MCF 10A (cell line): Measurements from ENCODE around the gene RYR1. TPM values are rescaled to one million over a fixed set of nuclear protein-coding genes. Genes with fewer than 3 reads are reported as not detected.

ENCODE experiments used
- BruUV-seq: library from RNA; stranded (reverse); fragments of 400-500 nt; replicated peaks from 2 replicates; lab custom pipeline; 2021; lab: Mats Ljungman, UMichigan
- CTCF ChIA-PET: fragments of 300-600 bp; sonication (Branson Sonifier 250); formaldehyde crosslinking; extraction: SDS; loops from one replicate; lab custom pipeline; 2021; ENCODE audit warnings: antibody characterized with exemption, inconsistent platforms; lab: Yijun Ruan, JAX
- POLR2A ChIA-PET: fragments of 300-600, 350-650 bp; sonication (Branson Sonifier 250); formaldehyde crosslinking; extraction: SDS; loops from one replicate; lab custom pipeline; 2020; ENCODE audit warnings: antibody characterized with exemption, inconsistent platforms; lab: Yijun Ruan, JAX
- DNase-seq: peaks from one replicate; pipeline ENCODE4 v3.0.0-alpha.2; 2018; ENCODE audit not compliant: unreplicated experiment
- H3K27ac Mint-ChIP-seq: one replicate; pipeline ENCODE4 v1.8.0; 2022; ENCODE audit warnings: mild to moderate bottlenecking, low read depth, mixed read lengths; ENCODE audit not compliant: unreplicated experiment
- H3K27me3 Mint-ChIP-seq: one replicate; pipeline ENCODE4 v1.8.0; 2022; ENCODE audit warnings: mixed read lengths; ENCODE audit not compliant: insufficient read depth, unreplicated experiment
- H3K36me3 Mint-ChIP-seq: one replicate; pipeline ENCODE4 v1.8.0; 2022; ENCODE audit warnings: mild to moderate bottlenecking, moderate library complexity, mixed read lengths; ENCODE audit not compliant: insufficient read depth, unreplicated experiment
- H3K4me1 Mint-ChIP-seq: one replicate; pipeline ENCODE4 v1.8.0; 2022; ENCODE audit warnings: mixed read lengths; ENCODE audit not compliant: insufficient read depth, unreplicated experiment
- H3K4me3 Mint-ChIP-seq: one replicate; pipeline ENCODE4 v1.8.0; 2022; ENCODE audit warnings: mild to moderate bottlenecking, moderate library complexity, mixed read lengths; ENCODE audit not compliant: unreplicated experiment
- H3K9me3 Mint-ChIP-seq: one replicate; pipeline ENCODE4 v1.8.0; 2022; ENCODE audit warnings: mixed read lengths; ENCODE audit not compliant: unreplicated experiment
- CTCF ChIP-seq: fragments of 200-600 bp; IDR thresholded peaks from one replicate; pipeline ENCODE4 v1.8.0; 2022; ENCODE audit warnings: antibody characterized with exemption, mild to moderate bottlenecking; ENCODE audit not compliant: unreplicated experiment
- intact Hi-C: fragments of 100-400 bp; cut with micrococcal nuclease; formaldehyde crosslinking; loops from 2 replicates; pipeline ENCODE4 v1.14.1; 2022
- total RNA-seq: library from RNA; stranded (reverse); gene quantifications from 2 replicates; pipeline ENCODE4 v1.2.3, GENCODE V29; 2022

Gene RYR1
- total RNA-seq, 1 experiment from 2014 or later = 0.28 TPM

DNA sequence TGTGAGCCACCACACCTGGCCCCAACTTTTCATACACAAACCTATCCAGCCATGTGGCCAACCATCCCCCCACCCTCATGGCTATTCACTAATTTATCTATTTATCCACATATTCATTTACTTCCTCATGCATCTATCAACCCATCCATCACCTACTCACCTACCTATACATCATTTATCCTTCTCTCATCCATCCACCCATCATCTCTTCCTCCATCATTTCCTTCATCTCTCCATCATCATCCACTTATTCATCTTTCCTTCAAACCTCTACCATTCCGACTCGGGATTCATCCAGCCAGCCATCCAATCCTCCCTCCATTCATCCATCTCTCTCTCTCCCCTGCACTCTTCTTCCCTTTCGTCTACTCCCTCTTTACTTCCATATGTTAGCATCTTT lies 54.6 kb downstream of the RYR1 start:
- Mint-ChIP-seq H3K27ac (no peak overlapping the region), H3K4me3 (no peak overlapping the region), H3K9me3 (peaks cover 28% of the 10 kb centered on the region), H3K4me1 (no peaks in the 10 kb centered on the region), H3K27me3 (peaks cover 64% of the 10 kb centered on the region), H3K36me3 (no peaks in the 10 kb centered on the region)
- no peak for TF ChIP-seq CTCF
- intact Hi-C loops = no loop called here
- ChIA-PET POLR2A (no interaction called here), CTCF (no interaction called here)
- no TSS peak for BruUV-seq
- DNase-seq = no peak

- no peak for DNase-seq
- peaks cover 64% of the 10 kb centered on the region for H3K27me3 Mint-ChIP-seq
- POLR2A ChIA-PET = no interaction called here
- no peaks in the 10 kb centered on the region for H3K36me3 Mint-ChIP-seq
- H3K9me3 Mint-ChIP-seq = peaks cover 28% of the 10 kb centered on the region
- BruUV-seq = no TSS peak
- no peak for TF ChIP-seq CTCF
- CTCF ChIA-PET = no interaction called here
- H3K4me3 Mint-ChIP-seq = no peak overlapping the region
- H3K4me1 Mint-ChIP-seq = no peaks in the 10 kb centered on the region
- intact Hi-C loops = no loop called here
- no peak overlapping the region for H3K27ac Mint-ChIP-seq
These were observed 55.4 kb downstream of the RYR1 start for GRCh38 chr19:38488776-38489481.

GRCh38 chr19:38490861-38491260 lies 57.4 kb downstream of the RYR1 start:
- Mint-ChIP-seq H3K27me3 (peaks cover 64% of the 10 kb centered on the region), H3K4me1 (no peaks in the 10 kb centered on the region), H3K36me3 (no peaks in the 10 kb centered on the region), H3K4me3 (no peak overlapping the region), H3K27ac (no peak overlapping the region), H3K9me3 (peaks cover 28% of the 10 kb centered on the region)
- no TSS peak for BruUV-seq
- CTCF ChIA-PET = interaction anchor here (0.6 kb wide), 1 partner anchor 200 kb away, joined by 5 read pairs; no protein-coding TSS in a partner anchor
- no peak for TF ChIP-seq CTCF
- POLR2A ChIA-PET = no interaction called here
- no peak for DNase-seq
- intact Hi-C loops = no loop called here

DNA sequence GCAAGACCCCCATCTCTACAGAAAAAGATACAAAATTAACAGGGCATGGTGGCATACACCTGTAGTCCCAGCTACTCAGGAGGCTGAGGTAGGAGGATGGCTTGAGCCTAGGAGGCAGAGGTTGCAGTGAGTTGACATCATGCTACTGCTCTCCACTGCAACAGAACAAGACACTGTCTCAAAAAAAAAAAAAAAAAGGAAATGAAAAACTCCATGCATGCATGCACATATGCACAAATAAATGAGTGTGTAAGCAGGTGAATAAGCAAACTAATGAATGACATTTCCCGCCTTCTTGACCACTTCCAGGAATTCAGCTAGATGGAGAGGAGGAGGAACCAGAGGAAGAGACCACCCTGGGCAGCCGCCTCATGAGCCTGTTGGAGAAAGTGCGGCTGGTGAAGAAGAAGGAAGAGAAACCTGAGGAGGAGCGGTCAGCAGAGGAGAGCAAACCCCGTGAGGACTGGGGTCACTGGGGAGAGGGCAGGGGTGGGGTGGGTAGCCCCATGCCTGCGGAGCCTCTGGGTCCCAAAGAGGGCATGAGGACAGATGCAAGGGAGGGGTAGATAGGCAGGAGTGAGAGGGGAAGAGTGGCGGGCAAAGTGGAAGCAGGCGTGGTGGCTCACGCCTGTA lies 58.8 kb downstream of the RYR1 start:
- BruUV-seq = no TSS peak
- ChIA-PET CTCF (no interaction called here), POLR2A (no interaction called here)
- H3K4me1 Mint-ChIP-seq = no peaks in the 10 kb centered on the region
- no peak for TF ChIP-seq CTCF
- no peak overlapping the region for H3K27ac Mint-ChIP-seq
- H3K9me3 Mint-ChIP-seq = peaks cover 18% of the 10 kb centered on the region
- DNase-seq = no peak
- no peak overlapping the region for H3K4me3 Mint-ChIP-seq
- intact Hi-C loops = no loop called here
- no peaks in the 10 kb centered on the region for H3K36me3 Mint-ChIP-seq
- H3K27me3 Mint-ChIP-seq = peaks cover 50% of the 10 kb centered on the region
